PC-9 (cell line): Measurements from ENCODE around the gene ZYG11A. TPM values are rescaled to one million over a fixed set of nuclear protein-coding genes. Genes with fewer than 3 reads are reported as not detected.
A peak's percentile ranks its signal among the peaks of the same experiment; 100 is the strongest.

Experiments
- BruUV-seq: library from RNA; stranded (reverse); fragments of 400-500 nt; replicated peaks from 2 replicates; lab custom pipeline; 2021; lab: Mats Ljungman, UMichigan
- CTCF ChIA-PET: fragments of 300-600 bp; sonication (Branson Sonifier 250); formaldehyde crosslinking; loops from one replicate; lab custom pipeline; 2022; ENCODE audit warnings: antibody characterized with exemption; lab: Charles Lee
- POLR2A ChIA-PET: fragments of 300-600 bp; sonication (Branson Sonifier 250); formaldehyde crosslinking; loops from one replicate; lab custom pipeline; 2022; ENCODE audit warnings: antibody characterized with exemption; ENCODE audit not compliant: unreplicated experiment; lab: Charles Lee
- DNase-seq, 2 experiments: peaks; one replicate each; pipeline versions ENCODE4 v3.0.0 to v3.0.0-alpha.2; 2015 to 2022; ENCODE audit warnings: mixed read lengths in 1 of 2
- H2AFZ ChIP-seq: fragments of 200-600 bp; sonication (generic); 2 replicates; pipeline ENCODE4 v1.8.1; 2017; ENCODE audit warnings: antibody characterized with exemption
- H3F3A ChIP-seq: fragments of 200-600 bp; sonication (generic); 2 replicates; pipeline ENCODE4 v1.8.1; 2017; ENCODE audit warnings: antibody characterized with exemption, mild to moderate bottlenecking, low read depth; ENCODE audit not compliant: insufficient read depth
- H3K27ac ChIP-seq: fragments of 200-600 bp; sonication (generic); 2 replicates; pipeline ENCODE4 v1.6.1; 2016; ENCODE audit warnings: mixed run types
- H3K27me3 ChIP-seq: fragments of 200-600 bp; sonication (generic); 2 replicates; pipeline ENCODE4 v1.6.1; 2016; ENCODE audit warnings: low read depth, mixed run types; ENCODE audit not compliant: insufficient read depth
- H3K36me3 ChIP-seq: fragments of 200-600 bp; sonication (generic); 2 replicates; pipeline ENCODE4 v1.6.1; 2016; ENCODE audit warnings: low read depth, mixed run types
- H3K4me1 ChIP-seq: fragments of 200-600 bp; sonication (generic); replicated peaks from 2 replicates; pipeline ENCODE4 v1.6.1; 2016; ENCODE audit warnings: mixed run types; ENCODE audit not compliant: insufficient read depth
- H3K4me2 ChIP-seq: fragments of 200-600 bp; sonication (generic); 2 replicates; pipeline ENCODE4 v1.6.1; 2017; ENCODE audit warnings: mixed run types
- H3K4me3 ChIP-seq: fragments of 200-600 bp; sonication (generic); 2 replicates; pipeline ENCODE4 v1.6.1; 2016; ENCODE audit warnings: mixed run types
- H3K79me2 ChIP-seq: fragments of 200-600 bp; sonication (generic); 2 replicates; pipeline ENCODE4 v1.6.1; 2017; ENCODE audit warnings: low read depth, mixed run types
- H3K9me2 ChIP-seq: fragments of 200-600 bp; sonication (generic); 2 replicates; pipeline ENCODE4 v1.8.1; 2017; ENCODE audit warnings: mild to moderate bottlenecking; ENCODE audit not compliant: insufficient read depth
- H3K9me3 ChIP-seq: fragments of 200-600 bp; sonication (generic); 2 replicates; pipeline ENCODE4 v1.8.1; 2016; ENCODE audit warnings: low read depth; ENCODE audit not compliant: insufficient read depth
- H4K20me1 ChIP-seq: fragments of 200-600 bp; sonication (generic); 2 replicates; pipeline ENCODE4 v1.8.1; 2017; ENCODE audit not compliant: insufficient read depth
- CTCF ChIP-seq: fragments of 200-600 bp; sonication (generic); conservative IDR thresholded peaks from 2 replicates; pipeline ENCODE4 v1.6.1; 2017; ENCODE audit warnings: mixed run types, antibody characterized with exemption, mild to moderate bottlenecking, moderate library complexity
- EZH2 ChIP-seq: fragments of 200-600 bp; sonication (generic); IDR thresholded peaks from 2 replicates; pipeline ENCODE4 v1.8.0; 2017; ENCODE audit warnings: antibody characterized with exemption, low read depth
- intact Hi-C: fragments of 100-400 bp; cut with micrococcal nuclease; formaldehyde crosslinking; loops from one replicate; pipeline ENCODE4 v1.10.0; 2022; ENCODE audit not compliant: unreplicated experiment
- total RNA-seq: library from RNA; stranded (reverse); gene quantifications from 2 replicates; pipeline ENCODE4 v1.2.3, GENCODE V29; 2021

ZYG11A gene
- total RNA-seq, 1 experiment from 2014 or later, result 11.5 TPM

GRCh38 chr1:52919723-52920483 is 77.3 kb downstream of the ZYG11A start:
- Histone ChIP-seq H3K4me3 (no peak overlapping the region), H3K4me1 (no peaks in the 10 kb centered on the region; the same call in 1 of the 2 replicates), H4K20me1 (no peaks in the 10 kb centered on the region), H3K9me3 (no peaks in the 10 kb centered on the region), H3F3A (peaks cover 9% of the 10 kb centered on the region; the same call in 1 of the 2 replicates), H3K79me2 (no peaks in the 10 kb centered on the region), H3K27ac (no peak overlapping the region), H3K27me3 (no peaks in the 10 kb centered on the region), H2AFZ (no peak overlapping the region), H3K4me2 (no peak overlapping the region), H3K36me3 (no peaks in the 10 kb centered on the region), H3K9me2 (no peaks in the 10 kb centered on the region)
- TF ChIP-seq EZH2 (no peak), CTCF (no peak)
- no peak for DNase-seq
- TSS peak; percentile 38 for BruUV-seq
- intact Hi-C loops, result loop anchor here (5.0 to 10.0 kb wide), 2 partner anchors 125 to 218 kb away; no protein-coding TSS in a partner anchor
- POLR2A ChIA-PET, result no interaction called here
- CTCF ChIA-PET, result no interaction called here

GRCh38 chr1:52920791-52921291 is 78.3 kb downstream of the ZYG11A start:
- no peaks in the 10 kb centered on the region for H3K27me3 ChIP-seq
- ChIA-PET POLR2A (no interaction called here), CTCF (interaction anchor here (0.6 to 1.0 kb wide), 3 partner anchors 106 to 915 kb away, joined by 3 to 5 read pairs (median 5); no protein-coding TSS in a partner anchor)
- H3F3A ChIP-seq, result peaks cover 9% of the 10 kb centered on the region; the same call in 1 of the 2 replicates
- no peak overlapping the region for H2AFZ ChIP-seq
- no peak overlapping the region for H3K4me3 ChIP-seq
- no TSS peak for BruUV-seq
- no peaks in the 10 kb centered on the region for H3K9me2 ChIP-seq
- TF ChIP-seq EZH2 (no peak), CTCF (no peak)
- H3K79me2 ChIP-seq, result no peaks in the 10 kb centered on the region
- DNase-seq, result no peak
- H4K20me1 ChIP-seq, result no peaks in the 10 kb centered on the region
- no peak overlapping the region for H3K27ac ChIP-seq
- H3K4me1 ChIP-seq, result no peaks in the 10 kb centered on the region; the same call in 1 of the 2 replicates
- peak overlapping the region; percentile 64; the same call in 1 of the 2 replicates for H3K4me2 ChIP-seq
- H3K9me3 ChIP-seq, result no peaks in the 10 kb centered on the region
- no peaks in the 10 kb centered on the region for H3K36me3 ChIP-seq
- intact Hi-C loops, result loop anchor here (5.0 to 10.0 kb wide), 2 partner anchors 124 to 219 kb away; no protein-coding TSS in a partner anchor

GRCh38 chr1:52925571-52926005 is 83.0 kb downstream of the ZYG11A start:
- no peak for TF ChIP-seq CTCF
- TF ChIP-seq EZH2, result no peak
- no peaks in the 10 kb centered on the region for H3K9me2 ChIP-seq
- POLR2A ChIA-PET, result no interaction called here

More at GRCh38 chr1:52925571-52926005, 83.0 kb downstream of the ZYG11A start:
- no peak for DNase-seq
- CTCF ChIA-PET, result interaction anchor here (0.6 to 1.0 kb wide), 2 partner anchors 84 to 161 kb away, joined by 3 to 5 read pairs; no protein-coding TSS in a partner anchor
- H3K9me3 ChIP-seq, result no peaks in the 10 kb centered on the region
- H3F3A ChIP-seq, result no peaks in the 10 kb centered on the region
- intact Hi-C loops, result loop anchor here (10.0 kb wide), 1 partner anchor 119 kb away; no protein-coding TSS in a partner anchor
- no peak overlapping the region for H3K4me3 ChIP-seq
- H2AFZ ChIP-seq, result no peak overlapping the region
- H3K79me2 ChIP-seq, result no peaks in the 10 kb centered on the region
- no peak overlapping the region for H3K4me2 ChIP-seq
- no peaks in the 10 kb centered on the region for H4K20me1 ChIP-seq
- peaks cover 9% of the 10 kb centered on the region; the same call in 1 of the 2 replicates for H3K4me1 ChIP-seq
- H3K36me3 ChIP-seq, result no peaks in the 10 kb centered on the region
- H3K27ac ChIP-seq, result no peak overlapping the region
- H3K27me3 ChIP-seq, result no peaks in the 10 kb centered on the region
- BruUV-seq, result no TSS peak
